ENCODE results near the gene OGA.

Gene OGA

DNA sequence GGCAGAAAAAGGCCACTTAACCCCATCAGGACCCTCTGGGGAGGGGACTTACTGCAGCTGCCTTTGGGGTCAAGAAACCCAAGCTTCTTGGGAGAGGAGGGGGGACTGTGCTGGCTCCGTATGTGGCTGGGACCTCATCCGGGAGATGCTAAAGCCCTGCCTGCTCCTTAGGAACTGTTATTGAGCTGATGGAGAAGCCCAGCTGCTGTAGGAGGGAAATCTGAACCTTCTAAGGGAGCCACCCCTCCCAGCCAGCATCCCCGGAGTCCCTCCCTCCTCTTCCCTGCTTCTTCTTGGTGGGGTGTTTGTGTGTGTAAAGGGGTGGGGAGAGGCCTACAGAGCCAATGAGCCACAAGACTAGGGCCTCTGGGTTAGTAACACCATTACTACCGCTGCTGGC is 17.1 kb upstream of the OGA start:
- DNase-seq (ENCODE audit: low spot score) = no peak

DNA sequence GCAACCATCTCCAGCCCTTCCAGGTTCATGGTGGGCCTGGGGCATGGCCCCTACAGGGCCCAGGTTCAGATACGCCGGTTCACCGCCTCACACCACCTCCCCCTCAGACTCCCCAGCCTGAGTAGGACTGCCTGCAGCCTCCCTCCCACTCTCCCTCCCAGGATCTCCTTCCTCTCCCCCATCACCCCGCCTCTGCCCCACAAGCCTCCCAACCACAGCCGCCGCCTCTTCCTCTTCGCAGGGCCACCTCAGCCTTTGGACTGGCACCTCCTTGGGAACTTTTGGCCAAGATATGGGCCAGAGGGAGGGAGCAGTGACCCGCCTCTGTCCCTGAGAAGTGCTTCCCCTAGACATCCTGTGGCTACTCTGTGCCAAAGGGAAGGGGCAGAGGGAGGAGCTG is 16.1 kb upstream of the OGA start:
- no peak for DNase-seq (ENCODE audit: low spot score)

DNA sequence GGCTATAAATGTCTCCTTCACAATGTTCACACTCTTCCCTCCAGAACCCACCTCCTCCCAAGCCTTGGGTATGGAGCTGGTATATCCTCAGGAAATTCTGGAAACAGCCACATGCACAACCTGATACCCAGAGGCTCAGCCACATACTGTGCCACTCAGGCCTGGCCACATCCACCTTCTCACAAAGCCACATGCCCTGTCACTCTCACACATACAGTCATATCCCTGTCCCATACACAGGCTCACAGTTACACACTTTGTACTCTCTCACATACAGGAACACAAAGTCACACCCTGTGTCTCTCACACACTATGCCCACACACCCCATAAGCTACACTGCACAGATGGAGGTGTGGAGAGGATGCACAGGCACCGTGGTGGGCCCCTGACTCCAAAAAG is 15.2 kb upstream of the OGA start:
- DNase-seq (ENCODE audit: low spot score) = no peak

DNA sequence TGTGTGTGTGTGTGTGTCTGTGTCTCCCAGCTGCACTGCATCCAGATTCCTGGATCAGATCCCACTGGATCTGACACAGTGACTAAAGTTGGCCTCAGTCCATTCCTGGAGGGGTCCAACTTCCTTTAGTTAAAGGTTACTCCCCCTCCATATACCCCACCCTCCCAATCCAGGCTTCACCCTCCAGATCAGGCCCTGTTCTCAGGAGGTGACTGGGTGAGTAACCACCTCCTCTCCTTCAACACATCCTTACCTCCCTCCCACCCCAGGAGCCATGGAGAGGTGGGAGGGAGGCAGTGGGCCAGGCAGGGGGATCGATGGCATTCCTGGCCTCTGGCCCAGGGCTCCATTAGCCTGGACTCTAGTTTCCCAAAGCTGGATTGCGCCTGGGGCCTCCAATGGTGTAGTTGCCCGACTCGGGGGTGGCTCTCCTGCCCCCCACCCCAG is 14.1 kb upstream of the OGA start:
- no peak for DNase-seq (ENCODE audit: low spot score)

DNA sequence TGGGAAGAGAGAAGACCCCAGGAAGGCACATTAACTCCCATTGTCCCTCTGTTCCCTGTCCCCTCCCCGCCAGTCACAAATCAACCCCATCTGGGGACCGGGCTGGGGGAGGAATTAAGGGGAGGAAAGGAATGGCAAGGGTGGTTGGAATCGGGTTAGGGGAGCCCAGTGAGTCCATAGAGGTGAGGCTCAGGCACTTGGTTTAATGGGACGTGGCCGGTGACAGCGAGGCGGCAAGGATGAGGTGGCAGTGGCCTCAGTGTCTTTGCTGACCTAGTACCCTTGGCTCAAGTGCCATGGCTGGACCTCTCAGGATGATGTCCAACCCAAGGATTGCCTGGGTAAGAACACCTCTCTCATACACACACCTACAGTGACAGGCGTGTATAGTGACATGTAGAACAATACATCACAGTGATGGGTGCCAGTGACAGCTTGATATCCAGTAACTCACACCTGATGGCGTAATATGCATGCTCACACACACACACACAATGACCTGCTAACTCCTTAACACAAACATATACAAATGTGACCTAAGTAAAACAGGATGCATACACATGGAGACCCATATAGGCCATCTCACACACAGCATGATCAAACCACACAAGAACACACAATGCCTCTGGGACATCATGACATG is 13.0 kb upstream of the OGA start:
- no peak for DNase-seq (ENCODE audit: low spot score)

DNA sequence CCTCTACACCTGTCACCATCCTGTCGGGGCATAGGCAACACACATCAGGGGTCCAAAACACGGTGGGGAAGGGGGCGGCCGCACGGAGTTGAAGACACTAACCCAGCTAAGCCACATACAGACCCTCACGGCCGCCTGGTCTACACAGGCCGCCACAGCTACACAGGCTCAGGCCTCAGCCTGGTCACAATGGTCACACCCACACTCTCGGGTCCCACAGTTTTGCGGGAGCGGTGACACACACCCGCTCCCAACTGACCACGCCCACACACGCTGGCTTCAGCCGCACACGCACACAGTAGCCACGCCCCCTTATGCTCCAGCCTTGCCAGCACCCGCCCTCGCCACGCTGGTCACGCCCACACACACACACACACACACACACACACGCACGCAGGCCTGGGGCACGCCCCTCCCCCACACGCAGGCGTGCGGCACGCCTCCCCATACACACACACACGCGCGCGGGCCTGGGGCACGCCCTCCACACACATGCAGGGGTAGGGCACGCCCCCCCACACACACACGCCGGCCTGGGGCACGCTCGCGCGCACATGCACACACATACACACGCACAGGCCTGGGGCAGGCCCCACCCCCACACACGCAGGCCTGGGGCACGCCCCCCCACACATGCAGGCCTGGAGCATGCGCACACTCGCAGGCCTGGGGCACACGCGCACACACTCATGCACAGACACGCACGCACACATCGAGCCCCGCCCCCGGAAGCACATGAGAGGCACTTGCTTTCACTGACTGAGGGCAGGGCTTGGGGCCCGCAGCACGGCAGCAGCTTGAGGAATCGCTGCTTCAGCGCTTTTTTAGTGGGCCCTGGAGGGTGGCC is 12.3 kb upstream of the OGA start:
- DNase-seq (ENCODE audit: low spot score) = peak; percentile 84

DNA sequence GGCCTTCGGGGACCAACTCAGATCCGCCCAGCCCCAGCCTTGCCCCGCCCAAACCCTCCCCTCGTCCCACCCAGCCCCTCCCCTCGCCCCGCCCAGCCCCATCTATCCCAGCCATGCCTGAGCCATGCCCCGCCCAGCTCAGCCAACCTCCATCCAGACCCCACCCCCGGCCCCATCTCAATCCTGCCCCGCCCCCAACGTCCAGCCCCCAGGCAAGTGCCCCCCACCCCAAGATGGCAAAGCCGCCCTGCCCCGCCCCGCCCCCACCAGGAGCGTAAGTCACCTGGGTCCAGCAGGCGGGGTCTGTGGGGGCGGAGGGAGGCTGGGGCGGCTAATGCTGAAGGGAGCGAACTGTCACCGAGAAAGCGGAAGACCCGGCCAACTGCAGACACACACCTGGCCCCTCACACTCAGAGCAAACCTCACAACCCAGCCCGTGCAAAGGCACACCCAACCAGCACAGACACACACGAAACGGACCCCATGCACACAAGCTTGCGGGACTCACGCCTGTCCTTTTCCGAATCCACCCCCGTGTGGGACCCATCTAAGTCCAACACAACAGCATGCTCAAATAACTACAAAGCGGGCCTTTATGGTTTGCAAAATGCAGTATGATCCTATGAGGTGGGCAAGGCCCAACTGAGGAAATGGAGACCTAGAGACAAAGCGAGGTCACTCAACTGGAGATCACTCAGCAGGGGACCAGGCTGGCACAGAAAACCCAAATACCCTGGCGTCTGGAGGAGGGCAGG is 11.5 kb upstream of the OGA start:
- no peak for DNase-seq (ENCODE audit: low spot score)

DNA sequence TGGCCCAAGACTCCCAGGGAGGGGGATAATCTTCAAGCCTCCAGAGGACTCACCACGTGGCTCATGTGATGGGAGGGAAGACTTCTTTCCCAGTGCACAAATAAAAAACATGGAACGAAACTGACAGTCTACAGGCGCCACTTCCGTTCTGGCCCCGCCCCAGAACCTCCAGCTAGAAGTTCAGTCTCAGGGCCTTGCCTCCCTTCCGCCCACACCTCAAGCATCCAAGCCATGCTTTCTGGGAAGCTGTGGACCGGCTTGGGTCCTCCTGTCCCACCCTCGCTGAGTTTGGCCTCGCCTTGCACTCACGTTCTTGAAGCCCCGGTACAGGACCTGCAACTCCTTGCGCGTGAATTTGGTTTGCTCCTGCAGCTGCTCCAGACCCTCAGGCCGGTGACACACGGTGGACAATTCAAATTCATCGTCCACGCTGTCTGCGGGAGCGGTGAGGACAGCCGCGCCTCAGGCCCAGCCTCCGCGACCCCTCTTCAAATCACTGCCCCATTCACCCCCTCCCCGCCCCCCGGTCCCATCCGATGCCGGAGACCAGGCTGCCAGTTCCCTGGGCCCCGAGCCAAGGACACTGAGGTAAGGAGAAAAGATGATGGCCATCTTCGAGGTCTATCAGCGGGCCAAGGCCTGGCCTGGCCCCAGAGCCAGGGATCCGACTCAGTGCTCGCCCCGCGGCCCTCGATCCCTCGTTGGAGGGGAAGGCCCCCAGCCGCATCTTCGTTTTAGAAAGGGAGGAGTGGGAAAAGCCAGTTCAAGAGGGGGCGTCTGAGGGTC is 10.7 kb upstream of the OGA start:
- DNase-seq (ENCODE audit: low spot score) = no peak

DNA sequence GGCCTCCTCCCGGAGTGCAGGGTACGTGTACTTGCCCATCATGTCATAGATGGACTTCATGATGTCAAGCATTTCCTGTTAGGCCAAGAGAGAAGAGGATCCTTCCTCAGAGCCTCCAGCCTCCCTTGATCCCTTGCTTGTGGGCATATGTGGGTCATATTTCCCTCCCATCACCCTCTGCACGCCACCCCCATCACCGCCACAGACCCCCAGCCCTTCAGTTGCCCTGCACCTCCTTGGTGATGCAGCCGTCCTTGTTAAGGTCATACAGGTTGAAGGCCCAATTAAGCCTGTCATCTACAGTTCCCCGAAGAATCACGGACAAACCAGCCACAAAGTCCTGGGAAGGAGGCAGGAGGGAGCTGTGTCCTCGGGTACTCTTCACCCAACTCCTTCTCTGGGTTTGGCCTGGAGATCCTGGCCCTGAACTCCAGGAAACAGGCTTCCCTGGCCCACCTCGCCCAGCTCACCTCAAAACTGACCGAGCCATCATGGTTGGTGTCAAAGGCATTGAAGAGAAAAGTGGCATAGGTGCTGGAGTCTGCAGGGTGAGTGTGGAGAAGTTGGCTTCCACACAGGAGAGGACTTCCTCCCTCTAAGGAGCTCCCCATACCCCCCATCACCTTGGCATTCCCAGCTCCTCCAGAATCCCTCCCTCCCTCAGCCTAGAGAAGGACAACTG is 9.8 kb upstream of the OGA start:
- DNase-seq (ENCODE audit: low spot score) = no peak

DNA sequence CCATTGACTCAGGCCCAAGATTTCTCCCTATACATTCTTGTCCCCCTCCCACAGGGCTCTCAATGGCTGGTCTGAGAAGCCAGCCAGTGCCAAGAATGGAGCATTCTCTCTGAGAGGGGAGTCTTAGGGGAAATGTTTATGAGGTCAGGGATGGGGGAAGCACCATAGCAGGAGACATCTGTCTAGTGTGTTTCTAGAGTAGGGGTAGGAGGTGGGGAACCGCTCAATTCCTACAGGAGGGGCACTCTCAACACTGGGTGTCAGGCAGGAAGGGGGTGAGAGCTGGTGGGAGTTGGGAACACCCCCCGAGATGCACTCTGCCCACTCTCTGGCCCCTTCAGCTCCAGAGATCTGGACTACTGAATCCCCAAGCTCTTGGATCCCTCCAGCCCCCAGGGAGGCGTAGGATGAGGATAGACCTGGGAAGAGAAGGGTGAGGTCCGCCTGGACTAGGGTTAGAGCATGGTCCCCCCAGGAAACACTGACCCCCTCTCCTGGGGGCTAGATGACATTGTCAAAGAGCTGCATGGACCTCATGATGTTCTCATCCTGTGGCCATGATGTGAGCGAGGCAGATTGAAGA is 8.7 kb upstream of the OGA start:
- no peak for DNase-seq (ENCODE audit: low spot score)

DNA sequence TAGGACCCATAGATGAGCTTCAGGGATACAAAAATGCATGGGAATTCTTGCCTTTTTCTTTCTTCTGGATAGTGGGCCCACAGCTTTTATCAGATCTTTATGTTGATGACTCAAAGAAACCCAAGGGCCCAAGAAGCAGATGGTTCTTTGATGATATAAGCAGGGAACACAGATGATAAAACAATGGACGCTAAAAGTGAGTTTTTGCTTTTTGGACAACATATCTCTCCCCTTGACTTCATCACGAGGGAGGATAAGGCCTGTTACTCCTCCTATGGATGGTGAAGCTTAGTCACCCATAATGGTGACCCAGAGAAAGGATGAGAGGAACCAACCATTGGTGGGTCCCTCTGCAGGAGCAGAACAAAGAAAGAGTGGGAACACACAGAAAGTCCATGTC is 6.5 kb upstream of the OGA start:
- no peak for DNase-seq (ENCODE audit: low spot score)

DNA sequence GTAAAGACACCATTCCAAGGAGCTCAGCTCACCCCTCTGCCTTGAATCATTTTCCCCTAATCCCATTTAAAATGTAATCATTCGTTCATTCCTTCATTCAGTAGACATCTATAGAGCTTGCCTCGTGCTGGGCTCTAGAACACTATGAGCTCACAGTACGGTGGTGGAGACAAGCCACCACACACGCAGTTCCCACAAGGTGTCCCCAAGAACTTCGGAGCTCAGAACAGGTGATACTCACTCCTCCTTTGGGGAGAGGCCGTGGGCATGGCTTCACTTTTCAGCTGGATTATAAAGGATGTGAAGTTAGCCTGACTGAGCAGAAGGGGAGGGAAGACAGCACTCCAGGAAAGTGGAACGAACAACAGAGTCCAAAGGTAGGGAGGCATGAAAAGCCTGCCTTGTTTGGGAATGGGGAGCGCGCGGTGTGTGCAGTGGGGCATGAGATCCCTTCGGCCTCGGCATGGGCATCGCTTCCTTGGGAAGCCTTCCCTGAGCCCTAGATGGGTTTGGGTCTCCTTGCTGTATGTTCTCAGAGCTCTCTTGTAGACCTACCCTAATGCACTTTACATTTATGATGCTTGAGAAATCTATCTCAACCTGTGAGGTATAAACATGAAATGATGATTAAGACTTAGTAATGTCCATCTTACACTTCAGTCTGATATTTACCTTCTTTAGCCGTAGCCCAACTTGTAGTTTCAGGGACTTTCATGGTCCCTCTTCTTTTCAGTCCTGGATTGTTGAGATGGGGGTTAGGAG is 809 bp upstream of the OGA start:
- DNase-seq (ENCODE audit: low spot score) = no peak

DNA sequence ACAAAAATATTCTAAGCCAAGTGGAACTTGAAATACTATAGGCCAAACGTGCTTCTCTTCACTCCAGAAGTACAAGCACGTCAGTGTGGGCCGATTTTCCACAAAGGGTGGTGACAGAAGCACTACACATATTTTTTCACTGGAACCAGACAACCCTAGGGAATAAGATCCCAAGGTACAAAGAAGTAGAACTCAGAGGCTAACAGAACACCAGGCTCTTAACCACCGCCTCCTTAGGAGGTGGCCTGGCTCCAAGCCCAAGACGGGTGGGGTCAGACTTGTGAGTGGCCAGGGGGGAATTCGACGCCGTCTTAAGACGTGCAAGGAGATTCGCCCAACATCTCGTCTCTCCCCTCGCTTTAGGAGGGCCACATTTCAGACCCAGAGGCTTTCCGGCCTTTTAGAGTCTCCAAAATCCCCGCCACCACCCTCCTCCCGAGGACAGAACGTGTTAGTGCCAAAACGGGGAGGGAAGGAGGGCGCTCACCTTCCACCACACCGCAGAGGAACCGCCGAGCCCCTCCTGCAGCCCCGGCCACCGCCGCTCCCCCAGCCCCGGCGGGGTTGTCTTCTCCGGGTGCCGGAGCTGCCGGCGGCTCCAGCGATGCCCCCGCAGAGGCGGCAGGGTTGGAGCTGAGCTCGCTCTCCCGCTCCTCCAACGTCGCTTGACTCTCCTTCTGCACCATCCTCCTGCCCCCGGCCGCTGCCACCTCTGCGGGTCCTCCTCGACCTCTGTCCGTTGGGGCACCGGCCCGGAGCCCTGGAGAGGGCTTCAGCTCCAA is 716 bp downstream of the OGA start:
- DNase-seq (ENCODE audit: low spot score) = peak; percentile 73

DNA sequence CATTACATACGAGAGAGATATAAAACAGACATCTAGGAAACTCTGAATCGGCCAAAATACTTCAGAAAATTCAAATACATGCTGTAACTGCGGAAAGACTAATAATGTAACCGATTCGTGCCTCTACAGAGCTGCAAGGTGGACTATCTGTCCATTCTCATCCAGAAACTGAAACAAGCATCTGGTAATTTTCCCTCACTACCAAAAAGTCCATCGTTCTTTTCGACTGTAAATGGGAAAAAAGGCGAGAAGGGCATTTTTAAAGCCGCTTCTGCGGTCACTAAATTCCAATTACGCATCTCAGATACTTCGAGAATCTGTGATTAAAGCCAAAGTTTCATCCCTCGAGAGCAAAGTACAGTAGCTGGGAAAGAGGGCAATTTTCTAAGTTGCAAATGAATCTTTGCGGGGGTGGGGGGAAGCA is 1.3 kb downstream of the OGA start:
- DNase-seq (ENCODE audit: low spot score) = no peak

DNA sequence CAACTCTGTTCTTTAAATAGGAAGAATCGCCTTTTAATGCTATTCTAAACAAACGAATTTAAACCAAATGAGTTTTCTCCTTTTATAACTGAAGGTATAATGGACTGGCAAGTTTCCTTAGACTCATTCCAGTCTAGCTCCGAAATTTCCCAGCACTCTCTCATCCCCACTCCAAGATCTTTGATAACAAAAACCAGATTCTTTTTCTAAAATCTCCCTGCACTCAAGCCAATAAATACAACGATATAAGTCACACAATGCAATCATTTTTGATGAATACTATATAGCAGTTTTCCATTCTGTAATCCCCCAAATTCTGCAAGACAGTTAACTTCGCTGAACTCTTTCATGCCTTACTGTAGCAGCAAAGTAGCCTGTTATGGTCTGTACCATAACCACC is 1.9 kb downstream of the OGA start:
- DNase-seq (ENCODE audit: low spot score) = no peak

DNA sequence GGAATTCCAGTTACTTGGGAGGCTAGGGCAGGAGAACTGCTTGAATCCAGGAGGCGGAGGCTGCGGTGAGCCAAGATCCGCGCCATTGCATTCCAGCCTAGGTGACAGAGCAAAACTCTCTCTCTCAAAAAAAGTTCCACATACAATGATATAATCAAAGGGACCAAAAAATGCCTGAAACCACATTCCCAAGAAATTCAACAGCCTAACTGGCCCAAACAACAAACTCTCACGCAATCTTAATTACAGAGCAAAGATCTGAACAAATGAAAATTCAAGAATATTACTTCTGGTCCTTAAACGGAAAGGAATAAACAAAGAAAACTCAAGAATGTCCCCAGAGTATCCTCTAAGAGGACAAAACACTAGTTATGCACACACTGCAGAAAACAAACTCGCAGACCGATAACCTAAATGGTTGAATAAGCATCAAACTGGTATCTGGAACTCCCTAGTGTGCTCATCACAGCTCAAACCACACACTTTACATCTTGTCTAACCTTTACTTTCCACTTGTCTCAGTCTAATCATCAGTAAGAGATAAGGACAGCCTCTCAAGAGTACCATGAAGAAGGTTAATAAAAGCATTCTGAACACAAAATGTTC is 3.7 kb downstream of the OGA start:
- DNase-seq (ENCODE audit: low spot score) = no peak

DNA sequence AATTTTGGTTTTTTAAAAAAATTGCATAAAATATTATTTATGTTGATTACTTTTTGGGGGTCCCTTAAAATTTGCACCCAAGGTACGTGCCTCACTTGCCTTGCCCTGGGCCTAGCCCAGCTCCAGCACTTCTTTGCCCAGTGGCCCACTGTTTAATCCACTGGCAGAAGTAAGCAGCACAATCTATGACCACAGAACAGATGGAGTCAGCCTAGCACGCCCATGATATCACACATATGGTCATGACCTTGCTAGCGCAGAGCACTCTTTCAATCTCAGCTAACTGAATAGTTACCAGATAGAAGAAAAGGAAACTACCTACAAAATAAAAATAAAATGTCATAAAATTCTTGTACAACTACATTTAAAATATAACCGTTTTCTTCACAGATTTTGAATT is 5.6 kb downstream of the OGA start:
- DNase-seq (ENCODE audit: low spot score) = no peak

DNA sequence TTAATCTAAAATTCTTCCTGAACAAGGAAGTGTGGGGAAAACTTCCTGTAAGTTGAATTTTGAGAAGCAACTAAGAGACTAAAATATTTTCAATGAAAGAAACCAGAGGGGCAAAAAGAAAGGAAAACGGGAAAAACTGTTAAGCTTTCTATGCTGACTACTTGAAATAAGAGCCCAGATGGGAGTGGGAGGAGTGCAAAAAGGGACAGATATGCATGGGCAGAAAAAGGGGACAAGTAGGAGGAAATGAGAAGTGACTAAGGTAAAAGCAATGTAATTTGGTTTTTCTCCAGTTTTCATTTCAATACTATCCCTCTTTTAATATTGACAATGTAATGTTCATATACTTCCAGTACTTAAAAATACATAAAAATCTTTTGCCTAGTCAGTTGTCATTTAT is 11.1 kb downstream of the OGA start:
- DNase-seq (ENCODE audit: low spot score) = no peak

DNA sequence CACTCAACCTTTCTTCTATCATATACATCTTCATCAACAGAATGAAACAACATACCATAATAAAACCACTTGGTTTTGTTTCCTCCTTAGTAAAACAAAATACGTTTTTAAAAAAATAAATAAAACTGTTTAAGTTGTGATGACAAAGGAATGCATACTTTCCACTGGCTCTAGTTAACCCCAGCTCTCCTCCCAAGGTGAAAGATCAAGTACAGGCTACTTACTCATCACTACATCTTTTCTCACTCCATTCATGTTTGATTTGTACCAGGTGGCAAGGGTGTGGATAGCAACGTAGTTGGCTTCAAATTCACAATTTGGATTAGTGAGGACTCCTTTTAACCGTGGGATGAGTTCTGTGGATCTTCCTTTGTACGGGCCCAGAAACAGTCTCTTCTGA is 14.7 kb downstream of the OGA start:
- DNase-seq (ENCODE audit: low spot score) = no peak

All from kidney capillary endothelial cell (primary cell).